HG02763 (cell line): Measurements from ENCODE around the gene IQCH.

ENCODE experiments used
- ATAC-seq: cut with Tn5 transposase; IDR thresholded peaks from one replicate; pipeline ENCODE4 v1.9.1; 2021; ENCODE audit warnings: mild to moderate bottlenecking, moderate library complexity; ENCODE audit not compliant: unreplicated experiment

Gene IQCH

GRCh38 chr15:67551207-67551743 lies 296.7 kb downstream of the IQCH start:
- ATAC-seq, result no peak
